H1 (cell line): ENCODE measurements around the gene UBL4A. TPM values are rescaled to one million over a fixed set of nuclear protein-coding genes. Genes with fewer than 3 reads are reported as not detected.

Source experiments
- CHD7 ChIP-seq: fragments of 300-600 bp; sonication (generic); IDR thresholded peaks from 2 replicates; pipeline ENCODE4 v1.7.1; 2012; ENCODE audit warnings: low read length, moderate library complexity, mild to moderate bottlenecking, inconsistent platforms; ENCODE audit not compliant: insufficient replicate concordance
- KDM1A ChIP-seq: fragments of 200-600, 300-600 bp; sonication (generic); IDR thresholded peaks from 2 replicates; pipeline ENCODE4 v1.7.1; 2016; ENCODE audit warnings: mild to moderate bottlenecking, low read length, borderline replicate concordance
- NRF1 ChIP-seq: IDR thresholded peaks from 2 replicates; pipeline ENCODE4 v1.6.1; 2011; ENCODE audit warnings: mild to moderate bottlenecking, low read depth, low read length, improper control_type of control experiment
- POU5F1 ChIP-seq: IDR thresholded peaks from 2 replicates; pipeline ENCODE4 v1.6.1; 2011; ENCODE audit warnings: low read depth, mild to moderate bottlenecking, low read length, moderate library complexity
- SAP30 ChIP-seq: fragments of 300-600 bp; sonication (generic); IDR thresholded peaks from 2 replicates; pipeline ENCODE4 v1.7.1; 2012; ENCODE audit warnings: low read length, moderate library complexity, mild to moderate bottlenecking, inconsistent platforms; ENCODE audit not compliant: insufficient read depth, insufficient replicate concordance
- SIN3A ChIP-seq, 2 experiments: IDR thresholded peaks in 1 of 2; conservative IDR thresholded peaks in 1 of 2; 2 replicates each; pipeline ENCODE4 v1.6.1; 2011 to 2012; ENCODE audit warnings: low read length in 2 of 2, improper control_type of control experiment in 1 of 2, low read depth in 1 of 2, mild to moderate bottlenecking in 1 of 2
- SUZ12 ChIP-seq: fragments of 200-600 bp; sonication (generic); IDR thresholded peaks from 2 replicates; pipeline ENCODE4 v1.6.1; 2012; ENCODE audit warnings: mild to moderate bottlenecking, inconsistent platforms, low read length, moderate library complexity, mixed read lengths
- polyA plus RNA-seq, 7 experiments: library from polyadenylated mRNA; depleted of rRNA in 3 of 7; stranded (reverse) in 5 of 7; unstranded in 2 of 7; fragments of >200 nt in 5 of 7; fragments of 200-250 nt in 2 of 7; gene quantifications; 1 replicate in 5 of 7; 2 replicates in 1 of 7; 4 replicates in 1 of 7; pipeline versions ENCODE4 v1.2.1 to v1.2.3, GENCODE V29; 2011 to 2013; ENCODE audit warnings: missing spikeins in 2 of 7, mixed read lengths in 2 of 7
- total RNA-seq: library from RNA; stranded (reverse); fragmentation: NEBNext Ultra II Directional; extraction: Animal tissue kit (Norgen Biotek cat#: 25700); gene quantifications from 2 replicates; pipeline ENCODE4 v1.2.1, GENCODE V29; 2021

The UBL4A gene
- total and polyA plus RNA-seq, 2 of the 8 experiments (the other 6 are each of a cell fraction or from before 2014, with no cell fraction given), result 23.1 to 31.7 TPM

DNA sequence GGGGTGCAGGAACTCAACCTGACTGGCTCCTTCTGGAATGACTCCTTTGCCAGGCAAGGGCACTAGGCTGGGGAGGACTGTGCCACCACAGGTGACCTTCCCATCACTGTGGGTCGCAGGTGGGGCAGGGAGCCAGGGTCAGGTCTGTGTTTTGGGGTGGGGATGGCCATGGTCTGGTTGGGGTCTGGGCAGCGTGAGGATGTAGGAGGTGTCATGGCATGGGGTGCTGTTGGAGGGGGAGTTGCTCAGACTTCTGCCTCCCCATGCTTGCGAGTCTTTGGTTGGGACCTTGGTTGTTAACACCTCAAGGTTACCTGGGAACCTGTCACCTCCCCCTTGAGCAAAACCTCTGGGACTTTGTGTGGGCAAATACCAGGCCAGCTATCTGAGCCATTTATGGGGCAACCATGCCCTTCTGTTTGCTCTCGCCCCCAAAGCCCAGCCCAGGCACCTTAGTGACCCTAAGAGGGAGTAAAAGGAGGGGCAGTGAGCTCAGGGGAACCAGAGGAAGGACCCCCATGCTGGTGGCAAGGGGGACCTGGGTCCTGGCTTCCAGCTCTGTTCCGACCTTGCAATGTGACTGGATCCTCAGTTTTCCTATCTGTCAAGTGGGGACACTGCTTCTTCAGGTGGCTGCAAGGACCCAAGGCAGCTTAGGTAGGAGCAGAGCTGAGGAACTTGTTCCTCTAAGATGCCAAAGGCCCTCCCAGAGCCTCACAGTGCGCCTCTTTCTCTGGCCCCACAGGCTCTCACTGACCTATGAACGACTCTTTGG is 51.8 kb downstream of the UBL4A start (continued):
- TF ChIP-seq CHD7 (no peak), POU5F1 (no peak), SUZ12 (no peak), SAP30 (no peak), SIN3A (conservative IDR thresholded peaks at IDR 0.05 in 1 of 2, IDR thresholded peaks at IDR 0.05 in 1 of 2; ENCODE audit: low read depth in 1 of 2, low read length in 2 of 2) (no peak), NRF1 (no peak), KDM1A (no peak)
